HCT116 (cell line): ENCODE results near the gene MACF1.

ENCODE experiments used
- CEBPB ChIP-seq: IDR thresholded peaks from 2 replicates; pipeline ENCODE4 v1.6.1; 2012; ENCODE audit warnings: low read depth
- ELF1 ChIP-seq: IDR thresholded peaks from 2 replicates; pipeline ENCODE4 v1.6.1; 2012; ENCODE audit warnings: low read depth, borderline replicate concordance
- EZH2 ChIP-seq: fragments of 200-600 bp; sonication (generic); IDR thresholded peaks from 2 replicates; pipeline ENCODE4 v1.6.1; 2017; ENCODE audit warnings: antibody characterized with exemption, mixed run types
- FOSL1 ChIP-seq: IDR thresholded peaks from 2 replicates; pipeline ENCODE4 v1.6.1; 2012; ENCODE audit warnings: low read depth
- POLR2A ChIP-seq: IDR thresholded peaks from 2 replicates; pipeline ENCODE4 v1.7.0; 2011; ENCODE audit warnings: borderline replicate concordance; ENCODE audit not compliant: insufficient read depth, insufficient read length; ENCODE audit errors: extremely low read depth
- POLR2AphosphoS5 ChIP-seq: IDR thresholded peaks from 2 replicates; pipeline ENCODE4 v1.6.1; 2011; ENCODE audit warnings: mild to moderate bottlenecking, low read depth, low read length, moderate library complexity
- SP1 ChIP-seq: IDR thresholded peaks from 2 replicates; pipeline ENCODE4 v1.6.1; 2012; ENCODE audit warnings: low read depth
- YY1 ChIP-seq: IDR thresholded peaks from 2 replicates; pipeline ENCODE4 v1.6.1; 2011; ENCODE audit warnings: low read length, low read depth, moderate library complexity, mild to moderate bottlenecking; ENCODE audit not compliant: insufficient replicate concordance; ENCODE audit errors: extremely low read depth
- ZNF274 ChIP-seq: fragments of 200-500 bp; sonication (Bioruptor generic); IDR thresholded peaks from 2 replicates; pipeline ENCODE4 v1.6.1; 2014; ENCODE audit warnings: mild to moderate bottlenecking, low read depth, low read length, inconsistent platforms
- TF ChIP-seq, protein P1 (sequence below): IDR thresholded peaks from 2 replicates; pipeline ENCODE4 v1.6.1; 2012
- TF ChIP-seq, protein P2 (sequence below), 3 experiments: fragments of 200-600 bp in 1 of 3; sonication (generic) in 1 of 3; IDR thresholded peaks in 2 of 3; conservative IDR thresholded peaks in 1 of 3; 2 replicates each; pipeline ENCODE4 v1.5.1; 2012 to 2017; ENCODE audit warnings: low read depth in 2 of 3, low read length in 2 of 3, antibody characterized with exemption in 1 of 3, borderline replicate concordance in 1 of 3, control low read depth in 1 of 3, mild to moderate bottlenecking in 1 of 3, mixed read lengths in 1 of 3, mixed run types in 1 of 3, moderate library complexity in 1 of 3; ENCODE audit not compliant: insufficient read depth in 1 of 3
- TF ChIP-seq, protein P3 (sequence below): IDR thresholded peaks from 2 replicates; pipeline ENCODE4 v1.6.1; 2012; ENCODE audit warnings: low read depth

DNA sequence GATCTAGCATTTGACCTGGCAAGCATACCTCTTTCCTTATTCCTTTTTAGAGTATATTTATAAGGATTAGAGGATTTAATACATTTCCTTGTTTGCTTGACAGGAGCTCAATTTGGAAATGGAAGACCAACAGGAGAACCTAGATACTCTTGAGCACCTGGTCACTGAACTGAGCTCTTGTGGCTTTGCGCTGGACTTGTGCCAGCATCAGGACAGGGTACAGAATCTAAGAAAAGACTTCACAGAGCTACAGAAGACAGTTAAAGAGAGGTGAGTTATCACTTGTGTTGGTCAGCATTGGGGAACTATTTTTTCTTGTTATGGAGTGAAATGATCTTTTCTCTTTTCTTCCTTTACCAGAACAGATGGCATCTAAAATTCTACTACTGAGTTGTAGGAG, 163.6 kb downstream of the MACF1 start:
- TF ChIP-seq, protein P1, sequence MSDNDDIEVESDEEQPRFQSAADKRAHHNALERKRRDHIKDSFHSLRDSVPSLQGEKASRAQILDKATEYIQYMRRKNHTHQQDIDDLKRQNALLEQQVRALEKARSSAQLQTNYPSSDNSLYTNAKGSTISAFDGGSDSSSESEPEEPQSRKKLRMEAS: no peak
- TF ChIP-seq, protein P2, sequence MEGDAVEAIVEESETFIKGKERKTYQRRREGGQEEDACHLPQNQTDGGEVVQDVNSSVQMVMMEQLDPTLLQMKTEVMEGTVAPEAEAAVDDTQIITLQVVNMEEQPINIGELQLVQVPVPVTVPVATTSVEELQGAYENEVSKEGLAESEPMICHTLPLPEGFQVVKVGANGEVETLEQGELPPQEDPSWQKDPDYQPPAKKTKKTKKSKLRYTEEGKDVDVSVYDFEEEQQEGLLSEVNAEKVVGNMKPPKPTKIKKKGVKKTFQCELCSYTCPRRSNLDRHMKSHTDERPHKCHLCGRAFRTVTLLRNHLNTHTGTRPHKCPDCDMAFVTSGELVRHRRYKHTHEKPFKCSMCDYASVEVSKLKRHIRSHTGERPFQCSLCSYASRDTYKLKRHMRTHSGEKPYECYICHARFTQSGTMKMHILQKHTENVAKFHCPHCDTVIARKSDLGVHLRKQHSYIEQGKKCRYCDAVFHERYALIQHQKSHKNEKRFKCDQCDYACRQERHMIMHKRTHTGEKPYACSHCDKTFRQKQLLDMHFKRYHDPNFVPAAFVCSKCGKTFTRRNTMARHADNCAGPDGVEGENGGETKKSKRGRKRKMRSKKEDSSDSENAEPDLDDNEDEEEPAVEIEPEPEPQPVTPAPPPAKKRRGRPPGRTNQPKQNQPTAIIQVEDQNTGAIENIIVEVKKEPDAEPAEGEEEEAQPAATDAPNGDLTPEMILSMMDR (IDR thresholded peaks at IDR 0.05 in 2 of 3, conservative IDR thresholded peaks at IDR 0.05 in 1 of 3; ENCODE audit: borderline replicate concordance in 1 of 3, insufficient read depth in 1 of 3, low read depth in 2 of 3, low read length in 2 of 3): no peak
- TF ChIP-seq POLR2AphosphoS5 (no peak), POLR2A (no peak), CEBPB (no peak), YY1 (no peak), ZNF274 (no peak), EZH2 (no peak), FOSL1 (no peak), SP1 (no peak), ELF1 (no peak)
- TF ChIP-seq, protein P3, sequence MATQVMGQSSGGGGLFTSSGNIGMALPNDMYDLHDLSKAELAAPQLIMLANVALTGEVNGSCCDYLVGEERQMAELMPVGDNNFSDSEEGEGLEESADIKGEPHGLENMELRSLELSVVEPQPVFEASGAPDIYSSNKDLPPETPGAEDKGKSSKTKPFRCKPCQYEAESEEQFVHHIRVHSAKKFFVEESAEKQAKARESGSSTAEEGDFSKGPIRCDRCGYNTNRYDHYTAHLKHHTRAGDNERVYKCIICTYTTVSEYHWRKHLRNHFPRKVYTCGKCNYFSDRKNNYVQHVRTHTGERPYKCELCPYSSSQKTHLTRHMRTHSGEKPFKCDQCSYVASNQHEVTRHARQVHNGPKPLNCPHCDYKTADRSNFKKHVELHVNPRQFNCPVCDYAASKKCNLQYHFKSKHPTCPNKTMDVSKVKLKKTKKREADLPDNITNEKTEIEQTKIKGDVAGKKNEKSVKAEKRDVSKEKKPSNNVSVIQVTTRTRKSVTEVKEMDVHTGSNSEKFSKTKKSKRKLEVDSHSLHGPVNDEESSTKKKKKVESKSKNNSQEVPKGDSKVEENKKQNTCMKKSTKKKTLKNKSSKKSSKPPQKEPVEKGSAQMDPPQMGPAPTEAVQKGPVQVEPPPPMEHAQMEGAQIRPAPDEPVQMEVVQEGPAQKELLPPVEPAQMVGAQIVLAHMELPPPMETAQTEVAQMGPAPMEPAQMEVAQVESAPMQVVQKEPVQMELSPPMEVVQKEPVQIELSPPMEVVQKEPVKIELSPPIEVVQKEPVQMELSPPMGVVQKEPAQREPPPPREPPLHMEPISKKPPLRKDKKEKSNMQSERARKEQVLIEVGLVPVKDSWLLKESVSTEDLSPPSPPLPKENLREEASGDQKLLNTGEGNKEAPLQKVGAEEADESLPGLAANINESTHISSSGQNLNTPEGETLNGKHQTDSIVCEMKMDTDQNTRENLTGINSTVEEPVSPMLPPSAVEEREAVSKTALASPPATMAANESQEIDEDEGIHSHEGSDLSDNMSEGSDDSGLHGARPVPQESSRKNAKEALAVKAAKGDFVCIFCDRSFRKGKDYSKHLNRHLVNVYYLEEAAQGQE: no peak
